AG09309 (cell line): ENCODE data around the gene AKTIP.

ENCODE experiments used
- DNase-seq: peaks from one replicate; pipeline ENCODE4 v3.0.0-alpha.2; 2010; ENCODE audit warnings: low read depth
- H3K4me3 ChIP-seq: 2 replicates; pipeline ENCODE4 v1.5.1; 2011; ENCODE audit warnings: mild to moderate bottlenecking, low read depth, low read length, moderate library complexity; ENCODE audit not compliant: control insufficient read depth
- TF ChIP-seq, protein P1 (sequence below): IDR thresholded peaks from 2 replicates; pipeline ENCODE4 v1.5.1; 2011; ENCODE audit warnings: mild to moderate bottlenecking, low read depth, low read length, inconsistent platforms; ENCODE audit not compliant: insufficient read depth, control insufficient read depth; ENCODE audit errors: missing control alignments

The AKTIP gene

DNA sequence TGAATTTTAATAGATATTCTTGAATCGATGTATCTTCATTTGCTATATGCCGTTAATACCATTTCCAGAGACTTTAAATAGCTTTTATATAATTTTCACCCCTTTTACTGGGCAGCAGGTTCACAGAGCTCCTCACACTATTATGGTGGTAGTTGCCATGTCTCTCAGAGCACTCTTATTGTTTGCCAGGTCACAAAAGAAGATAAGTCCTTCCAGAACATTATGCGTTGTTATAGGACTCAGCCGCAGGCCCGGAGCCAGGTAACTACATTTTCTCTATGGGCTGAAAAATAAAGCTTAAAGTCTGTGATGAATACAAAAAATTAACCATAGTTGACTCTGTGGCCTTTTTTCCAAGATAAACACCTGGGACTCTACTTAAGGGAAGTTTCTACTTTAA is 24.0 kb downstream of the AKTIP start:
- H3K4me3 ChIP-seq, result no peak overlapping the region
- TF ChIP-seq, protein P1, sequence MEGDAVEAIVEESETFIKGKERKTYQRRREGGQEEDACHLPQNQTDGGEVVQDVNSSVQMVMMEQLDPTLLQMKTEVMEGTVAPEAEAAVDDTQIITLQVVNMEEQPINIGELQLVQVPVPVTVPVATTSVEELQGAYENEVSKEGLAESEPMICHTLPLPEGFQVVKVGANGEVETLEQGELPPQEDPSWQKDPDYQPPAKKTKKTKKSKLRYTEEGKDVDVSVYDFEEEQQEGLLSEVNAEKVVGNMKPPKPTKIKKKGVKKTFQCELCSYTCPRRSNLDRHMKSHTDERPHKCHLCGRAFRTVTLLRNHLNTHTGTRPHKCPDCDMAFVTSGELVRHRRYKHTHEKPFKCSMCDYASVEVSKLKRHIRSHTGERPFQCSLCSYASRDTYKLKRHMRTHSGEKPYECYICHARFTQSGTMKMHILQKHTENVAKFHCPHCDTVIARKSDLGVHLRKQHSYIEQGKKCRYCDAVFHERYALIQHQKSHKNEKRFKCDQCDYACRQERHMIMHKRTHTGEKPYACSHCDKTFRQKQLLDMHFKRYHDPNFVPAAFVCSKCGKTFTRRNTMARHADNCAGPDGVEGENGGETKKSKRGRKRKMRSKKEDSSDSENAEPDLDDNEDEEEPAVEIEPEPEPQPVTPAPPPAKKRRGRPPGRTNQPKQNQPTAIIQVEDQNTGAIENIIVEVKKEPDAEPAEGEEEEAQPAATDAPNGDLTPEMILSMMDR, result no peak
- DNase-seq, result no peak

DNA sequence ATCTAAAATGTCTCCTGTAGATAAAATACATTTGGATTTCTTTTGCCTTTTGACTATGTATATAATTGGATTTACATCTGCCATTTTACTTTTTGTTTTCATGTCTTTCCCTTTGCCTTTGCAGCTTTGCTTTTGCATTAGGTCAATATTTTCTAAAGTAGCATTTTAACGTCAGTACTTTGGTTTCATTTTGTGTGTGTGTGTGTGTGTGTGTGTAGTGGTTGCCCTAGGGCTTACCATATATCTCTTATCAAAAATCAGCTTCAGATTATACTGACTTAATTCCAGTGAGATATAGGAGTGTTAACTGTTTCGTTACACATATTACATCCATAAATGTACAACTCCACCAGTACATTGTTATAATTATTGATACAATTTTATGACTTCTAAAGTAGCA is 26.1 kb downstream of the AKTIP start:
- TF ChIP-seq, protein P1, result no peak
- no peak overlapping the region for H3K4me3 ChIP-seq
- DNase-seq, result no peak

DNA sequence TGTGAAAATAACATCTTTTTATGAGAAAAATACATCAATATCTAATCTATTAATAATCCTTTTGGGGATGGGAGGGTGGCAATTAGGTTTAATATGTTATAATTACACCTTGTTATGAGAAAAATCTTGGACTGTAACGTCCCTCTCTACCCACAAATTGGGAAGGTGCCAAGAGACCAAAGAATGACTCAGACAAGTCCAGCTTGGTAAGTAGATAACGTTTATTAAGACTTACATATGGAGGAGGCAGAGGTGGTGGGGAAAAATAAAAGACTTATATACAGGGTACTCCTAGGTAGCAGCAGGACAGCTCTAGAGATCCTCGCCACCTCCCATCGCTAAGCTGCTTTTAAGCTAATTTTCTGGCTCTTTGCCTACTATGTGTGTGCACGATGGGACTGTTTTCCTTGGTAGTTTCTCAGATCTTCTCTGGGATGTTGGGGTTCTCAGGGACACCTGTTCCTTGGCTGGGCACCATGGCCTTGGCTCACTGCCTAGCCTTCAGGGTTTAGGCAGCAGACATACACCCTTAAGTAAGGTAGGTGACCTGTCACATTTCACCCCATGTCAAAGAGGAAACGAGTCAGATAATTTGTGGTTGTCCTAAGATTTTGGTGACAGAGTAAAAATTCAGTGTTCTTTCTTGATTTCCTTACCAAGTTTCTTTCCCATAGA is 37.3 kb downstream of the AKTIP start:
- no peak overlapping the region for H3K4me3 ChIP-seq
- DNase-seq, result peak; percentile 32
- TF ChIP-seq, protein P1, result no peak

DNA sequence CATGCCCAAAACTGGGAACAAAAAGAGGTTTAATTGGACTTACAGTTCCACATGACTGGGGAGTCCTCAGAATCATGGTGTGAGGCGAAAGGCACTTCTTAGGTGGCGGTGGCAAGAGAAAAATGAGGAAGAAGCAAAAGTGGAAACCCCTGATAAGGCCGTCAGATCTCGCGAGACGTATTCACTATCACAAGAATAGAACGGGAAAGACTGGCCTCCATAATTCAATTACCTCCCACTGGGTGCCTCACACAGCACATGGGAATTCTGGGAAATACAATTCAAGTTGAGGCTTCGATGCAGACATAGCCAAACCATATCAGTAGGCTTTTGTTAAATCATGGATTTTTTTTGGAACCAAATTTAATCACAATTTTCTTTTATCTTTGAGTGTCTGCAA is 44.4 kb downstream of the AKTIP start:
- TF ChIP-seq, protein P1, result no peak
- no peak for DNase-seq

DNA sequence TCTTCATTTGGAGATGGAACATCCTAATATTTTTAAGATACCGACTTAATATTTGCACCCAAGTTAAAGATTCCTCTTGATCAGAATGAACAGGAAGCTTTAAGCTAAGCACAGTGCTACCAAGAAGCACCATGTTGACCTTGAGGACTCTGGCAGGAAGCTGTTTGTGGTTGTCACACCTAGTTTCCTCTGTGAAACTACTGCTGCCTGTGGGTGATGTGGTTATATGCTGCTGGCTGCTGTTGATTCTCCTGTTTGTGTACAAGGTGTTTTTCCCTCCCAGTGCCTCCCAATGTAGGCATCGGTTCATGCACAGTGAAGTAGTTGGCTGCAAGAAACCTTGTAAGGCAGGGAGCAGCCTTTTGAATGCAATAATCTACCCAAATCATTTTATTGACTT is 45.3 kb downstream of the AKTIP start:
- TF ChIP-seq, protein P1, result no peak
- no peak for DNase-seq
- H3K4me3 ChIP-seq, result no peak overlapping the region

More for the DNA sequence above, 44.4 kb downstream of the AKTIP start:
- H3K4me3 ChIP-seq, result no peak overlapping the region

DNA sequence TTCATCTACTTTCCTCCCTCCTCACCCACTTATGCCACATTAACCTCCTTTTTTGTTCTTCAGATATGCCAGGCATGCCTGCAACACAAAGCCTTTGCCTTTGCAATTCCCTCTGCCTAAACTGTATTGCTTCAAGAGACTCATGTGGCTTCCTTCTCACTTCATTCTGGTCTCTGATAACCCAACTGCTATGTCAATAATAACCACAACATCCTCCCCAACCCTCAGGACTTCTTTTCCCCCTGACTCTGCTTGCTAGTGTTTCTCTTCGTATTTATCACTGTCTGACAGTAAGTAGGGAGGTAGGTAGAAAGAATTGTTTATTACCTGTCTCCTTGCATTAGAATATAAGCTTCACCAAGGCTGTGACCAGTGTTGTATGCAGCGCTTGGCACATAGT is 46.4 kb downstream of the AKTIP start:
- no peak for DNase-seq
- no peak overlapping the region for H3K4me3 ChIP-seq
- TF ChIP-seq, protein P1, result no peak
